Measurements from ENCODE around the gene SEC11A.

DNA sequence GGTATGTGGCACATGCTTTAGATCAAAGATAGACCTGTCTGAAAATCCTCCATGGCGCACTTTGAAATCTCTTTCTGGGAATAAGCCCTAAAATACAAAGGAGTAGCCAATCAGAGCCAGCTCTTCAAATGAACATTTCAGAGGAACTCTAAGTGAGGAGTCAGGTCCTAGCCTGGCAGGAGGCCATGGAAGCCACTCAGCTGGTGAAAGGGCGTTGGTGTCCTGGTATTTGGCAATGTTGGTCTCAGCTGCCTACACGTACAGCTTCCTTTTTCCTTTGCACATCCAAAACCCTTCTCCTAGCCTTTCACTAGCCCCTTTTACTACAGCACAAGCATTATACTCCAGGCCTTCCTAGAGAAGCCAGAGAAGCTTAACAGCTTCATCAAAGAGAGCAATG lies 67.4 kb downstream of the SEC11A start:
- TF ChIP-seq, protein P1, sequence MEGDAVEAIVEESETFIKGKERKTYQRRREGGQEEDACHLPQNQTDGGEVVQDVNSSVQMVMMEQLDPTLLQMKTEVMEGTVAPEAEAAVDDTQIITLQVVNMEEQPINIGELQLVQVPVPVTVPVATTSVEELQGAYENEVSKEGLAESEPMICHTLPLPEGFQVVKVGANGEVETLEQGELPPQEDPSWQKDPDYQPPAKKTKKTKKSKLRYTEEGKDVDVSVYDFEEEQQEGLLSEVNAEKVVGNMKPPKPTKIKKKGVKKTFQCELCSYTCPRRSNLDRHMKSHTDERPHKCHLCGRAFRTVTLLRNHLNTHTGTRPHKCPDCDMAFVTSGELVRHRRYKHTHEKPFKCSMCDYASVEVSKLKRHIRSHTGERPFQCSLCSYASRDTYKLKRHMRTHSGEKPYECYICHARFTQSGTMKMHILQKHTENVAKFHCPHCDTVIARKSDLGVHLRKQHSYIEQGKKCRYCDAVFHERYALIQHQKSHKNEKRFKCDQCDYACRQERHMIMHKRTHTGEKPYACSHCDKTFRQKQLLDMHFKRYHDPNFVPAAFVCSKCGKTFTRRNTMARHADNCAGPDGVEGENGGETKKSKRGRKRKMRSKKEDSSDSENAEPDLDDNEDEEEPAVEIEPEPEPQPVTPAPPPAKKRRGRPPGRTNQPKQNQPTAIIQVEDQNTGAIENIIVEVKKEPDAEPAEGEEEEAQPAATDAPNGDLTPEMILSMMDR (IDR thresholded peaks at IDR 0.05): no peak
- no peak for TF ChIP-seq POLR2A (IDR thresholded peaks at IDR 0.05)
